K562 (cell line): ENCODE measurements around the gene SPIN3. TPM values are rescaled to one million over a fixed set of nuclear protein-coding genes. Genes with fewer than 3 reads are reported as not detected.

Source experiments
- CLOCK ChIP-seq: fragments of 250-450 bp; sonication (Bioruptor Pico); IDR thresholded peaks from 2 replicates; pipeline ENCODE4 v1.4.0; 2020; ENCODE audit warnings: mild to moderate bottlenecking, moderate library complexity, borderline replicate concordance
- CREM ChIP-seq: IDR thresholded peaks from 2 replicates; pipeline ENCODE4 v1.6.1; 2014; ENCODE audit warnings: antibody characterized with exemption, low read depth
- CTCFL ChIP-seq: IDR thresholded peaks from 2 replicates; pipeline ENCODE4 v1.6.1; 2011; ENCODE audit warnings: borderline replicate concordance, low read depth, mild to moderate bottlenecking, moderate library complexity, low read length; ENCODE audit not compliant: insufficient read depth, poor library complexity, severe bottlenecking
- ELF1 ChIP-seq: fragments of 200-800 bp; sonication (Bioruptor generic); IDR thresholded peaks from 2 replicates; pipeline ENCODE4 v1.6.1; 2016; ENCODE audit warnings: missing genetic modification characterization, missing compliant biosample characterization
- ELF2 ChIP-seq: fragments of 250-450 bp; sonication (Bioruptor Pico); IDR thresholded peaks from 2 replicates; pipeline ENCODE4 v1.5.0; 2021; ENCODE audit warnings: mild to moderate bottlenecking
- ESRRA ChIP-seq: fragments of 450-650 bp; IDR thresholded peaks from 2 replicates; pipeline ENCODE4 v1.6.1; 2014; ENCODE audit warnings: low read depth, mild to moderate bottlenecking, moderate library complexity, borderline replicate concordance
- FUS ChIP-seq: fragments of 200-400 bp; formaldehyde crosslinking; optimal IDR thresholded peaks from 2 replicates; pipeline ENCODE3; 2017; ENCODE audit warnings: low read depth, low read length
- KLF1 ChIP-seq: fragments of 450-650 bp; IDR thresholded peaks from 2 replicates; pipeline ENCODE4 v1.6.1; 2016; ENCODE audit warnings: missing genetic modification characterization, missing compliant biosample characterization
- KLF10 ChIP-seq: fragments of 250-450 bp; sonication (Bioruptor Pico); IDR thresholded peaks from 2 replicates; pipeline ENCODE4 v1.6.1; 2021; ENCODE audit warnings: matching md5 sums
- LEF1 ChIP-seq: fragments of 450-650 bp; IDR thresholded peaks from 2 replicates; pipeline ENCODE4 v1.6.1; 2016; ENCODE audit warnings: mild to moderate bottlenecking
- NFIX ChIP-seq: fragments of 250-450 bp; sonication (Bioruptor Pico); IDR thresholded peaks from 2 replicates; pipeline ENCODE4 v1.4.0; 2020; ENCODE audit warnings: low read depth, mild to moderate bottlenecking, moderate library complexity
- PHB ChIP-seq: fragments of 250-450 bp; sonication (Bioruptor Pico); IDR thresholded peaks from 2 replicates; pipeline ENCODE4 v1.5.0; 2021
- POLR2AphosphoS5 ChIP-seq: IDR thresholded peaks from 2 replicates; pipeline ENCODE4 v1.6.1; 2011; ENCODE audit warnings: mild to moderate bottlenecking, low read depth, low read length, moderate library complexity; ENCODE audit not compliant: control insufficient read depth, insufficient read depth
- PRDM10 ChIP-seq: fragments of 450-650 bp; IDR thresholded peaks from 2 replicates; pipeline ENCODE4 v1.6.1; 2018; ENCODE audit not compliant: partially characterized antibody
- PTRF ChIP-seq: fragments of 450-650 bp; IDR thresholded peaks from 2 replicates; pipeline ENCODE4 v1.6.1; 2016; ENCODE audit warnings: mild to moderate bottlenecking, missing genetic modification characterization, missing compliant biosample characterization
- SUPT5H ChIP-seq: fragments of 450-650 bp; IDR thresholded peaks from 2 replicates; pipeline ENCODE4 v1.6.1; 2016
- ZBTB9 ChIP-seq: fragments of 450-650 bp; formaldehyde crosslinking; IDR thresholded peaks from 2 replicates; pipeline ENCODE4 v1.4.0; 2020; ENCODE audit warnings: mild to moderate bottlenecking, moderate library complexity
- ZNF311 ChIP-seq: fragments of 250-450 bp; sonication (Bioruptor Pico); IDR thresholded peaks from 2 replicates; pipeline ENCODE4 v1.4.0; 2020; ENCODE audit warnings: mild to moderate bottlenecking, moderate library complexity
- ZSCAN29 ChIP-seq: fragments of 450-650 bp; IDR thresholded peaks from 2 replicates; pipeline ENCODE4 v1.6.1; 2017
- polyA plus RNA-seq, 8 experiments: library from polyadenylated mRNA; depleted of rRNA in 4 of 8; stranded (reverse) in 5 of 8; unstranded in 3 of 8; fragments of >200 nt; fragmentation: Nextera tagmentation in 2 of 8; fragmentation: Illumina TruSeq in 1 of 8; extraction: Ambion mirVana in 2 of 8; extraction: Trizol in 1 of 8; gene quantifications; 2 replicates each; pipeline versions ENCODE4 v1.2.1 to v1.2.3, GENCODE V29; 2011 to 2014; ENCODE audit warnings: inconsistent platforms in 1 of 8, missing spikeins in 1 of 8
- total RNA-seq, 7 experiments: library from RNA; depleted of rRNA in 6 of 7; stranded (reverse); fragments of >200 nt in 6 of 7; fragmentation: Illumina TruSeq in 2 of 7; extraction: Trizol in 2 of 7; gene quantifications; 2 replicates each; pipeline versions ENCODE4 v1.2.1 to v1.2.3, GENCODE V29; 2011 to 2021; ENCODE audit warnings: low replicate concordance in 1 of 7

SPIN3 gene
- total and polyA plus RNA-seq, 9 of the 15 experiments (the other 6 are each of a cell fraction or from before 2014, with no cell fraction given): 1.6 to 8.0 (median 6.4) TPM

GRCh38 chrX:56995271-56995994 is at the start of gene SPIN3 (continued):
- TF ChIP-seq FUS: no peak
- TF ChIP-seq CREM: peak; percentile 31; the same call in 1 of the 2 replicates
- TF ChIP-seq ESRRA: no peak
- no peak for TF ChIP-seq KLF1 (tag)
- no peak for TF ChIP-seq PTRF (tag)
- TF ChIP-seq SUPT5H: peak; percentile 69
- TF ChIP-seq POLR2AphosphoS5: peak; percentile 29; the same call in 1 of the 2 replicates
- TF ChIP-seq ZBTB9 (CRISPR knock-in tag): no peak
- no peak for TF ChIP-seq ELF2 (CRISPR knock-in tag)
- no peak for TF ChIP-seq PHB (CRISPR knock-in tag)
- TF ChIP-seq ELF1: 0 out of 2 replicates have a peak, but pooled peaks have one; percentile 16
- TF ChIP-seq CTCFL: no peak
- TF ChIP-seq ZSCAN29: no peak
- no peak for TF ChIP-seq CLOCK (CRISPR knock-in tag)
- no peak for TF ChIP-seq NFIX (CRISPR knock-in tag)
- no peak for TF ChIP-seq LEF1
- peak; percentile 51 for TF ChIP-seq PRDM10
- no peak for TF ChIP-seq KLF10 (CRISPR knock-in tag)
- no peak for TF ChIP-seq ZNF311 (CRISPR knock-in tag)
